Esophagus muscularis mucosa (tissue), 4 donors: Measurements from ENCODE around the gene MTAP. TPM values are rescaled to one million over a fixed set of nuclear protein-coding genes. Genes with fewer than 3 reads are reported as not detected.

ENCODE experiments used
- DNase-seq: peaks from one replicate; pipeline ENCODE4 v3.0.0-alpha.2; 2017; ENCODE audit errors: extremely low spot score
- H3K27ac ChIP-seq, 4 donors: fragments of 200-600 bp; sonication (generic); replicated peaks in 1 of 4; 1 replicate in 3 of 4; 2 replicates in 1 of 4; pipeline ENCODE4 v1.5.1; 2016 to 2019; ENCODE audit warnings: mild to moderate bottlenecking in 1 of 4
- H3K27me3 ChIP-seq, 4 donors: fragments of 200-600 bp; sonication (generic); one replicate each; pipeline versions ENCODE4 v1.5.1 to v1.6.0; 2016 to 2019
- H3K36me3 ChIP-seq, 4 donors: fragments of 200-600 bp; sonication (generic); one replicate each; pipeline ENCODE4 v1.5.1; 2016 to 2019
- H3K4me1 ChIP-seq, 4 donors: fragments of 200-600 bp; sonication (generic); one replicate each; pipeline ENCODE4 v1.5.1; 2016 to 2019
- H3K4me3 ChIP-seq, 4 donors: fragments of 200-600 bp; sonication (generic); 1 replicate in 2 of 4; 2 replicates in 2 of 4; pipeline ENCODE4 v1.5.1; 2016 to 2019; ENCODE audit warnings: mild to moderate bottlenecking in 4 of 4, moderate library complexity in 1 of 4
- H3K9me3 ChIP-seq, 4 donors: fragments of 200-600 bp; sonication (generic); 1 replicate in 3 of 4; 2 replicates in 1 of 4; pipeline ENCODE4 v1.5.1; 2016 to 2019
- EP300 ChIP-seq: sonication (generic); formaldehyde crosslinking; IDR thresholded peaks from one replicate; pipeline ENCODE4 v1.6.1; 2017; ENCODE audit warnings: antibody characterized with exemption
- POLR2A ChIP-seq: fragments of 450-650 bp; IDR thresholded peaks from one replicate; pipeline ENCODE4 v1.6.1; 2017; ENCODE audit warnings: antibody characterized with exemption, moderate library complexity, mild to moderate bottlenecking, low read depth
- POLR2AphosphoS5 ChIP-seq, 2 donors: sonication (generic); formaldehyde crosslinking; IDR thresholded peaks; one replicate each; pipeline ENCODE4 v1.6.1; 2017; ENCODE audit warnings: antibody characterized with exemption in 2 of 2
- WGBS: methylation state at CpG from one replicate; pipeline ENCODE4 v1.1.5; 2018; 5-methylcytosine and 5-hydroxymethylcytosine counted together
- intact Hi-C: fragments of 100-400 bp; cut with DNase I; formaldehyde crosslinking; loops from one replicate; pipeline ENCODE4 v1.15.1; 2023
- total RNA-seq, 4 donors: library from RNA; depleted of rRNA; stranded (reverse); fragments of >200 nt; gene quantifications; one replicate each; pipeline versions ENCODE4 v1.1.0 to v1.2.1, GENCODE V29; 2016
- TF ChIP-seq, protein P1 (sequence below), 3 experiments: fragments of 200-600 bp in 2 of 3; fragments of 450-650 bp in 1 of 3; sonication (generic) in 2 of 3; IDR thresholded peaks; one replicate each; pipeline ENCODE4 v1.5.1; 2017 to 2019; ENCODE audit warnings: antibody characterized with exemption in 3 of 3, mild to moderate bottlenecking in 2 of 3, moderate library complexity in 1 of 3

Gene MTAP
- total RNA-seq, 4 donors from 2014 or later = 18.1 to 26.0 (median 22.1) TPM

DNA sequence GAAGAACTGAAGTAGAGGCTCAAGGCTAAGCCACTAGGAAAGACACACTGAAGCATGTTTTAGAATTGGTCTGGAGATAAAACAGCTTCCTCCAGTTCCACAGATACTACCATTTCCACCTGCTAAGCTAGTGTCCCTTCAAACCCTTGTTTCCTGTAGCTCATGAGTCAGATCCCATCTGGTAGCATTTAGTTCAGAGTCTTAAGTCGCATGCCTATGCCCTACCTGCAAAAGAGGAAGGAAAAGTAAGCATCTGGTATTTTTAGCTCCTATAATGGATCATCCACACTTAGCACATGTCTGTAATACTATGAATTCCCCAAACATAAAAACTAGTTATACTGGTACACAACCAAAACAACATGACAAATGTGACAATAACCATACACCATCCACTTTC lies 99.7 kb downstream of the MTAP start:
- 68% methylated on average over 1 of the region's 1 CpG for WGBS
- peaks cover 0 to 76% (median 47%) of the 10 kb centered on the region in 4 donors for H3K9me3 ChIP-seq
- intact Hi-C loops = no loop called here
- no peaks in the 10 kb centered on the region for H3K36me3 ChIP-seq
- no peaks in the 10 kb centered on the region for H3K4me1 ChIP-seq
- DNase-seq = no peak
- H3K27me3 ChIP-seq = no peaks in the 10 kb centered on the region
- H3K27ac ChIP-seq = no peak overlapping the region
- no peak overlapping the region for H3K4me3 ChIP-seq
- TF ChIP-seq, protein P1, sequence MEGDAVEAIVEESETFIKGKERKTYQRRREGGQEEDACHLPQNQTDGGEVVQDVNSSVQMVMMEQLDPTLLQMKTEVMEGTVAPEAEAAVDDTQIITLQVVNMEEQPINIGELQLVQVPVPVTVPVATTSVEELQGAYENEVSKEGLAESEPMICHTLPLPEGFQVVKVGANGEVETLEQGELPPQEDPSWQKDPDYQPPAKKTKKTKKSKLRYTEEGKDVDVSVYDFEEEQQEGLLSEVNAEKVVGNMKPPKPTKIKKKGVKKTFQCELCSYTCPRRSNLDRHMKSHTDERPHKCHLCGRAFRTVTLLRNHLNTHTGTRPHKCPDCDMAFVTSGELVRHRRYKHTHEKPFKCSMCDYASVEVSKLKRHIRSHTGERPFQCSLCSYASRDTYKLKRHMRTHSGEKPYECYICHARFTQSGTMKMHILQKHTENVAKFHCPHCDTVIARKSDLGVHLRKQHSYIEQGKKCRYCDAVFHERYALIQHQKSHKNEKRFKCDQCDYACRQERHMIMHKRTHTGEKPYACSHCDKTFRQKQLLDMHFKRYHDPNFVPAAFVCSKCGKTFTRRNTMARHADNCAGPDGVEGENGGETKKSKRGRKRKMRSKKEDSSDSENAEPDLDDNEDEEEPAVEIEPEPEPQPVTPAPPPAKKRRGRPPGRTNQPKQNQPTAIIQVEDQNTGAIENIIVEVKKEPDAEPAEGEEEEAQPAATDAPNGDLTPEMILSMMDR (IDR thresholded peaks at IDR 0.05) = no peak
- TF ChIP-seq EP300 (no peak), POLR2A (no peak), POLR2AphosphoS5 (IDR thresholded peaks at IDR 0.05) (no peak)

DNA sequence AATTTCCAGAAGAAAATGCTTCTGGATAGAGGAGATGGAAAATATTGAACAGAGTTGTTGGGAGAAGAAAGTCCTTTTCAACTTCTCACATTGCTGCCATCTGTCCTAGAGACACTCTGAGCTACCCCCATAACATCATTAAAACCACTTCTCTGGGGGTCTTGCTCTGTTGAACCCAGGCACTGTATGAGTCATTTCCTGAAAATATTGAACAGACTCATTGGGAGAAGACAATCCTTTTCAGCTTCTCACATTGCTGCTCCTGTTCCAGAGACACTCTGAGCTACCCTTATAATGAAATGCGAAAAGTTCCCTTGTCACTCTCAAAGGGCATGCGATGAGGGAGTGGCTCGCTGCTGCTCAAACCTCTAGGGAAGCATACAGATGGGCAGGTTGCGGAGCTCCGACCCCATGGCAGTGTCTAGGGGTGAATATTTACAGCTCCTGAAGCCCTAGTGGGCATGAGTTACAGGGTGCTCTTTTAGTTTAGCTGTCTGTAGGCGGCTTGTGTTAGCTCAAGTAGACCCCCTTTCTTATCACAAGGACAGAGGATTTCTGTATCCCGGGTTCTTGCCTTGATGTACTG lies 101.0 kb downstream of the MTAP start:
- intact Hi-C loops = no loop called here

DNA sequence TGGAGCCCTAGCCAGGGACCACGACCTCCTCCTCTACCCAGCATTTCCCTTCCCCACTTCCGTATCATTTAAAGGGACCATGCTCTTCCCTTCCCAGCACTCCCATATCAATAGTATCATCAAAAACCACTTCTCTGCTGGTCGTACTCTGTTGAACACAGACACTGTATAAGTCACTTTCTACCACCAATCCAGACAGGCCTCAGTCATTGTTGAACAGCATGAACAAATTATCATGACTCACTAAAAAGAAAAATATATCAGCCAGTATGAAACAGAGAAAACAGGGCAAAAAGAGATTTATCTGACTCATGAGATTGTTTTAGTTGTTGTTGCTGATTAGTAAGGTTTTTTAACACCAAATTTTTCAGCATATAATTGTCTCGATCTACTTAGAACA lies 101.9 kb downstream of the MTAP start:
- no peak overlapping the region for H3K4me3 ChIP-seq

More for the DNA sequence above, 101.0 kb downstream of the MTAP start:
- Histone ChIP-seq H3K9me3 (peaks cover 0 to 74% (median 47%) of the 10 kb centered on the region in 4 donors), H3K27me3 (no peaks in the 10 kb centered on the region), H3K27ac (no peak overlapping the region), H3K4me1 (no peaks in the 10 kb centered on the region), H3K4me3 (no peak overlapping the region), H3K36me3 (no peaks in the 10 kb centered on the region)
- peak; percentile 82 for DNase-seq
- 93% methylated on average over 7 of the region's 7 CpGs for WGBS
- TF ChIP-seq POLR2A (no peak), EP300 (no peak), POLR2AphosphoS5 (IDR thresholded peaks at IDR 0.05) (no peak)
- TF ChIP-seq, protein P1 (IDR thresholded peaks at IDR 0.05) = no peak

DNA sequence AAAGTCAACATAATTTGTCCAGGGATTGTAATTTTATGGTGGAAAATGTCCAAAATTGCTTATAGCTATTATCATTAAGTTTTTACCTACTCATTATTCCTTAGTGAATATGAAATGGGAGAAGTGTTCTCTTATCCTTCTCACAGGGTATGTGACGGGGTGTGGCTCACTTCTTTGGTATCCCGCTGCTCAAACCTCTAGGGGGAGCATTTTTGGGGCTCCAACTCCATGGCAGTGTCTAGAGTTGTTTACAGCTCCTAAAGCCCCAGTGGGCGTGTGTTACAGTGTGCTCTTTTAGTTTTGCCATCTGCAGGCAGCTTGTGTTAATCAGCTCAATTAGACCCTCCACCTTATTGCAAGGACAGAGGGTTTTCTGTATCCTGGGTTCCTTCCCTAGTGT lies 102.3 kb downstream of the MTAP start:
- TF ChIP-seq POLR2AphosphoS5 (IDR thresholded peaks at IDR 0.05) (no peak), EP300 (no peak), POLR2A (no peak)
- TF ChIP-seq, protein P1 (IDR thresholded peaks at IDR 0.05) = no peak
- peaks cover 0 to 74% (median 48%) of the 10 kb centered on the region in 4 donors for H3K9me3 ChIP-seq
- no peaks in the 10 kb centered on the region for H3K36me3 ChIP-seq
- H3K27me3 ChIP-seq = no peaks in the 10 kb centered on the region
- no peak overlapping the region for H3K27ac ChIP-seq
- H3K4me3 ChIP-seq = no peak overlapping the region
- H3K4me1 ChIP-seq = no peaks in the 10 kb centered on the region
- no peak for DNase-seq
- 81% methylated on average over 3 of the region's 3 CpGs for WGBS
- intact Hi-C loops = no loop called here

More for the DNA sequence above, 101.9 kb downstream of the MTAP start:
- Histone ChIP-seq H3K4me1 (no peaks in the 10 kb centered on the region), H3K27me3 (no peaks in the 10 kb centered on the region), H3K9me3 (peaks cover 0 to 74% (median 50%) of the 10 kb centered on the region in 4 donors), H3K27ac (no peak overlapping the region), H3K36me3 (no peaks in the 10 kb centered on the region)
- intact Hi-C loops = no loop called here
- WGBS = 88% methylated on average over 4 of the region's 4 CpGs
- no peak for DNase-seq
- TF ChIP-seq POLR2AphosphoS5 (IDR thresholded peaks at IDR 0.05) (no peak), EP300 (no peak), POLR2A (no peak)
- TF ChIP-seq, protein P1 (IDR thresholded peaks at IDR 0.05) = no peak

DNA sequence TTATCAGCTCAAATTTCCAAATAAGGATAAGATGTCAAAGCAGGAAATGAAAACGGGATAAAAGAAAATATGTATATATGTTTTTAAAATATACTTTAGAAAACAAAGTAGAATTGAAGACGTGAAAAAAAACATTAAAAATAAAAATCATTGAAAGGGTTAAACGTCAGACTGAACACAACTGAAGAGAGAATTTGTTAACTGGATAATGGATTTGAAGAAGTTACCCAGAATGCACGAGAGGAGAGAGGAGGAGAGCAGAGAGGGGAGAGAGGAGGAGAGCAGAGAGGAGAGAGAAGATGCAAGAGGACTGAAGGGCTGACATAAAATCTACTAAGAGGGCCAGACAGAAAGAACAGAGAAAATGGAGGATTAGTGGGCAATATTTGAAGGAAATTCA lies 103.8 kb downstream of the MTAP start:
- no peaks in the 10 kb centered on the region for H3K27me3 ChIP-seq
- peaks cover 0 to 63% (median 43%) of the 10 kb centered on the region in 4 donors for H3K9me3 ChIP-seq
- no peak for DNase-seq
- H3K27ac ChIP-seq = no peak overlapping the region
- 94% methylated on average over 4 of the region's 4 CpGs for WGBS
- no peak for TF ChIP-seq POLR2AphosphoS5 (IDR thresholded peaks at IDR 0.05)
- no peak for TF ChIP-seq EP300
- no peak for TF ChIP-seq POLR2A
- TF ChIP-seq, protein P1 (IDR thresholded peaks at IDR 0.05) = no peak
- no peaks in the 10 kb centered on the region for H3K4me1 ChIP-seq
- H3K36me3 ChIP-seq = no peaks in the 10 kb centered on the region
- no peak overlapping the region for H3K4me3 ChIP-seq
- intact Hi-C loops = no loop called here
